Jurkat, Clone E6-1 (cell line): ENCODE results near the gene MUC2.
A peak's percentile ranks its signal among the peaks of the same experiment; 100 is the strongest.

Experiments used
- DNase-seq: peaks from one replicate; pipeline ENCODE4 v3.0.0-alpha.2; 2011; ENCODE audit warnings: low read depth, low spot score
- H3K4me3 ChIP-seq: 2 replicates; pipeline ENCODE4 v1.5.1; 2011; ENCODE audit warnings: mild to moderate bottlenecking, low read length, control low read depth, moderate library complexity

MUC2 gene

GRCh38 chr11:1083621-1084551, 9.2 kb downstream of the MUC2 start:
- no peak overlapping the region for H3K4me3 ChIP-seq
- DNase-seq, result no peak

GRCh38 chr11:1084561-1085439, 10.1 kb downstream of the MUC2 start:
- H3K4me3 ChIP-seq, result no peak overlapping the region
- no peak for DNase-seq

- no peak for DNase-seq
- H3K4me3 ChIP-seq, result no peak overlapping the region
Observed at GRCh38 chr11:1085440-1086170, 10.9 kb downstream of the MUC2 start.

- no peak overlapping the region for H3K4me3 ChIP-seq
- no peak for DNase-seq
Observed at GRCh38 chr11:1086171-1087102, 11.8 kb downstream of the MUC2 start.

GRCh38 chr11:1087279-1087960, 12.7 kb downstream of the MUC2 start:
- no peak for DNase-seq
- no peak overlapping the region for H3K4me3 ChIP-seq

- H3K4me3 ChIP-seq, result no peak overlapping the region
- peak; percentile 42 for DNase-seq
Observed at GRCh38 chr11:1087961-1088926, 13.6 kb downstream of the MUC2 start.

- H3K4me3 ChIP-seq, result no peak overlapping the region
- no peak for DNase-seq
Observed at GRCh38 chr11:1088927-1089737, 14.5 kb downstream of the MUC2 start.

- H3K4me3 ChIP-seq, result no peak overlapping the region
- DNase-seq, result no peak
Observed at GRCh38 chr11:1089738-1090599, 15.3 kb downstream of the MUC2 start.

GRCh38 chr11:1090600-1091331, 16.1 kb downstream of the MUC2 start:
- DNase-seq, result no peak

GRCh38 chr11:1091332-1092083, 16.8 kb downstream of the MUC2 start:
- H3K4me3 ChIP-seq, result no peak overlapping the region
- no peak for DNase-seq

More at GRCh38 chr11:1090600-1091331, 16.1 kb downstream of the MUC2 start:
- H3K4me3 ChIP-seq, result no peak overlapping the region

- no peak for DNase-seq
- no peak overlapping the region for H3K4me3 ChIP-seq
Observed at GRCh38 chr11:1092145-1092670, 17.5 kb downstream of the MUC2 start.

- no peak for DNase-seq
- no peak overlapping the region for H3K4me3 ChIP-seq
Observed at GRCh38 chr11:1092919-1093318, 18.2 kb downstream of the MUC2 start.

GRCh38 chr11:1099519-1100355, 25.1 kb downstream of the MUC2 start:
- DNase-seq, result no peak
- no peak overlapping the region for H3K4me3 ChIP-seq
